HEK293 (cell line): ENCODE results near the gene ERN2.

ENCODE experiments used
- HOXC10 ChIP-seq: sonication (generic); formaldehyde crosslinking; IDR thresholded peaks from 2 replicates; pipeline ENCODE4 v1.8.1; 2023; ENCODE audit warnings: mild to moderate bottlenecking, missing genetic modification reagents
- KLF16 ChIP-seq: fragments of 450-650 bp; formaldehyde crosslinking; IDR thresholded peaks from 2 replicates; pipeline ENCODE4 v1.5.1; 2017; ENCODE audit warnings: missing biosample characterization, missing genetic modification characterization
- KLF8 ChIP-seq: fragments of 450-650 bp; formaldehyde crosslinking; IDR thresholded peaks from 2 replicates; pipeline ENCODE4 v1.5.1; 2016; ENCODE audit warnings: missing biosample characterization, missing genetic modification characterization
- PRDM1 ChIP-seq: fragments of 450-650 bp; formaldehyde crosslinking; IDR thresholded peaks from 2 replicates; pipeline ENCODE4; 2016; ENCODE audit warnings: missing biosample characterization, missing genetic modification characterization
- REST ChIP-seq: fragments of 450-650 bp; formaldehyde crosslinking; IDR thresholded peaks from 2 replicates; pipeline ENCODE4 v1.5.1; 2016; ENCODE audit warnings: missing biosample characterization, missing genetic modification characterization
- SETDB1 ChIP-seq: IDR thresholded peaks from one replicate; pipeline ENCODE4 v1.6.1; 2017; ENCODE audit warnings: mild to moderate bottlenecking, low read length, moderate library complexity, mixed read lengths; ENCODE audit not compliant: insufficient read length
- TCF7L2 ChIP-seq: IDR thresholded peaks from 2 replicates; pipeline ENCODE4 v1.6.1; 2011; ENCODE audit warnings: low read depth, mild to moderate bottlenecking, inconsistent platforms, low read length, moderate library complexity, borderline replicate concordance
- ZBTB44 ChIP-seq: fragments of 450-650 bp; IDR thresholded peaks from 2 replicates; pipeline ENCODE4 v1.5.1; 2018; ENCODE audit warnings: missing biosample characterization, mild to moderate bottlenecking, missing genetic modification characterization
- ZNF121 ChIP-seq: fragments of 450-650 bp; formaldehyde crosslinking; IDR thresholded peaks from 2 replicates; pipeline ENCODE4 v1.5.1; 2016; ENCODE audit warnings: missing biosample characterization, missing genetic modification characterization
- ZNF132 ChIP-seq: fragments of 450-650 bp; formaldehyde crosslinking; IDR thresholded peaks from 2 replicates; pipeline ENCODE4 v1.5.1; 2017; ENCODE audit warnings: missing biosample characterization, missing genetic modification characterization, borderline replicate concordance
- ZNF155 ChIP-seq: fragments of 450-650 bp; formaldehyde crosslinking; IDR thresholded peaks from 2 replicates; pipeline ENCODE4 v1.5.1; 2016; ENCODE audit warnings: missing biosample characterization, missing genetic modification characterization
- ZNF350 ChIP-seq: fragments of 450-650 bp; formaldehyde crosslinking; IDR thresholded peaks from 2 replicates; pipeline ENCODE4 v1.5.0; 2017; ENCODE audit warnings: missing biosample characterization, mild to moderate bottlenecking, missing genetic modification characterization
- ZNF488 ChIP-seq: fragments of 450-650 bp; formaldehyde crosslinking; IDR thresholded peaks from 2 replicates; pipeline ENCODE4 v1.5.1; 2016; ENCODE audit warnings: missing biosample characterization, missing genetic modification characterization
- ZNF660 ChIP-seq: fragments of 450-650 bp; IDR thresholded peaks from 2 replicates; pipeline ENCODE4 v1.5.1; 2018; ENCODE audit warnings: missing biosample characterization, mild to moderate bottlenecking, missing genetic modification characterization
- TF ChIP-seq, protein P1 (sequence below): fragments of 450-650 bp; formaldehyde crosslinking; conservative IDR thresholded peaks from 2 replicates; pipeline ENCODE4 v1.5.1; 2016; ENCODE audit warnings: low read depth, missing biosample characterization, missing genetic modification characterization
- TF ChIP-seq, protein P2 (sequence below): fragments of 450-650 bp; formaldehyde crosslinking; IDR thresholded peaks from 2 replicates; pipeline ENCODE4 v1.5.1; 2016; ENCODE audit warnings: missing biosample characterization, missing genetic modification characterization
- TF ChIP-seq, protein P3 (sequence below): fragments of 450-650 bp; formaldehyde crosslinking; IDR thresholded peaks from 2 replicates; pipeline ENCODE4 v1.5.1; 2016; ENCODE audit warnings: missing biosample characterization, missing genetic modification characterization
- TF ChIP-seq, protein P4 (sequence below): fragments of 450-650 bp; formaldehyde crosslinking; IDR thresholded peaks from 2 replicates; pipeline ENCODE4 v1.5.1; 2016; ENCODE audit warnings: missing biosample characterization, missing genetic modification characterization
- TF ChIP-seq, protein P5 (sequence below): fragments of 450-650 bp; formaldehyde crosslinking; IDR thresholded peaks from 2 replicates; pipeline ENCODE4 v1.5.1; 2016; ENCODE audit warnings: missing biosample characterization, missing genetic modification characterization

The ERN2 gene

DNA sequence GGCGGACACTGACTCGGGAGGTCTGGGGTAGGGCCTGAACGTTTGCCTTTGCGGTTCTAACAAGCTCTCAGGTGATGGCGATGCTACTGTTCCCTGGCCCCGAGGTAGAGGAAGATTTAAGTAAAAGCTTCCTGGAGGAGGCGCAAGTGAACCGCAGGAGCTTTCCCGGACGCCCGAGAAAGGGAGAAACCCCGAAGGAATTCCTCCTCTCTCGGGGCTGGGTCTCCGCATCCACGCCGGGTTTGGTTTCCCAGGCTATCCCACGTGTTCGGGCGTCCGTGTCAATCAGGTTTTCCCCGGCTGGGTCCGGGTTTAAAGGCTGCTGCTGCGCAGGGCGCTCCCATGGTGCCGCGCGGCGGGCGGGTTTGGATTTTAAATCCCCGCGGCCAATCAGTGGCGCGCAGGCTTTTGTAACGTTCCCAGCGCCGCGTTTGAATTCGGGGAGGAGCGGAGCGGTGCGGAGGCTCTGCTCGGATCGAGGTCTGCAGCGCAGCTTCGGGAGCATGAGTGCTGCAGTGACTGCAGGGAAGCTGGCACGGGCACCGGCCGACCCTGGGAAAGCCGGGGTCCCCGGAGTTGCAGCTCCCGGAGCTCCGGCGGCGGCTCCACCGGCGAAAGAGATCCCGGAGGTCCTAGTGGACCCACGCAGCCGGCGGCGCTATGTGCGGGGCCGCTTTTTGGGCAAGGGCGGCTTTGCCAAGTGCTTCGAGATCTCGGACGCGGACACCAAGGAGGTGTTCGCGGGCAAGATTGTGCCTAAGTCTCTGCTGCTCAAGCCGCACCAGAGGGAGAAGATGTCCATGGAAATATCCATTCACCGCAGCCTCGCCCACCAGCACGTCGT lies 34.4 kb downstream of the ERN2 start, which contains the start of gene PLK1 (continued):
- TF ChIP-seq, protein P1, sequence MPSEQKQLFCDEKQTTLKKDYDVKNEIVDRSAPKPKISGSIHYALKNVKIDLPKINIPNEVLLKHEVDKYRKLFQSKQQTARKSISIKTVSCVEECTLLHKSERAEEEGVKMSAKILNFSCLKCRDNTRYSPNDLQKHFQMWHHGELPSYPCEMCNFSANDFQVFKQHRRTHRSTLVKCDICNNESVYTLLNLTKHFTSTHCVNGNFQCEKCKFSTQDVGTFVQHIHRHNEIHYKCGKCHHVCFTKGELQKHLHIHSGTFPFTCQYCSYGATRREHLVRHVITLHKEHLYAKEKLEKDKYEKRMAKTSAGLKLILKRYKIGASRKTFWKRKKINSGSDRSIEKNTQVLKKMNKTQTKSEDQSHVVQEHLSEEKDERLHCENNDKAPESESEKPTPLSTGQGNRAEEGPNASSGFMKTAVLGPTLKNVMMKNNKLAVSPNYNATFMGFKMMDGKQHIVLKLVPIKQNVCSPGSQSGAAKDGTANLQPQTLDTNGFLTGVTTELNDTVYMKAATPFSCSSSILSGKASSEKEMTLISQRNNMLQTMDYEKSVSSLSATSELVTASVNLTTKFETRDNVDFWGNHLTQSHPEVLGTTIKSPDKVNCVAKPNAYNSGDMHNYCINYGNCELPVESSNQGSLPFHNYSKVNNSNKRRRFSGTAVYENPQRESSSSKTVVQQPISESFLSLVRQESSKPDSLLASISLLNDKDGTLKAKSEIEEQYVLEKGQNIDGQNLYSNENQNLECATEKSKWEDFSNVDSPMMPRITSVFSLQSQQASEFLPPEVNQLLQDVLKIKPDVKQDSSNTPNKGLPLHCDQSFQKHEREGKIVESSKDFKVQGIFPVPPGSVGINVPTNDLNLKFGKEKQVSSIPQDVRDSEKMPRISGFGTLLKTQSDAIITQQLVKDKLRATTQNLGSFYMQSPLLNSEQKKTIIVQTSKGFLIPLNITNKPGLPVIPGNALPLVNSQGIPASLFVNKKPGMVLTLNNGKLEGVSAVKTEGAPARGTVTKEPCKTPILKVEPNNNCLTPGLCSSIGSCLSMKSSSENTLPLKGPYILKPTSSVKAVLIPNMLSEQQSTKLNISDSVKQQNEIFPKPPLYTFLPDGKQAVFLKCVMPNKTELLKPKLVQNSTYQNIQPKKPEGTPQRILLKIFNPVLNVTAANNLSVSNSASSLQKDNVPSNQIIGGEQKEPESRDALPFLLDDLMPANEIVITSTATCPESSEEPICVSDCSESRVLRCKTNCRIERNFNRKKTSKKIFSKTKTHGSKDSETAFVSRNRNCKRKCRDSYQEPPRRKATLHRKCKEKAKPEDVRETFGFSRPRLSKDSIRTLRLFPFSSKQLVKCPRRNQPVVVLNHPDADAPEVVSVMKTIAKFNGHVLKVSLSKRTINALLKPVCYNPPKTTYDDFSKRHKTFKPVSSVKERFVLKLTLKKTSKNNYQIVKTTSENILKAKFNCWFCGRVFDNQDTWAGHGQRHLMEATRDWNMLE (tag by site-specific recombination) = 0 out of 2 replicates have a peak, but pooled peaks have one; percentile 19
- TF ChIP-seq ZNF660 (tag by site-specific recombination) (peak; percentile 68), ZNF155 (tag by site-specific recombination) (no peak), ZBTB44 (tag by site-specific recombination) (peak; percentile 60; the same call in 1 of the 2 replicates), ZNF488 (tag by site-specific recombination) (no peak), ZNF132 (no peak), PRDM1 (tag by site-specific recombination) (peak; percentile 84), ZNF121 (tag by site-specific recombination) (no peak), REST (tag by site-specific recombination) (no peak), KLF16 (tag by site-specific recombination) (0 out of 2 replicates have a peak, but pooled peaks have one; percentile 36), SETDB1 (no peak), HOXC10 (CRISPR knock-in tag) (no peak), KLF8 (tag by site-specific recombination) (peak; percentile 70), TCF7L2 (no peak), ZNF350 (no peak)
- TF ChIP-seq, protein P2, sequence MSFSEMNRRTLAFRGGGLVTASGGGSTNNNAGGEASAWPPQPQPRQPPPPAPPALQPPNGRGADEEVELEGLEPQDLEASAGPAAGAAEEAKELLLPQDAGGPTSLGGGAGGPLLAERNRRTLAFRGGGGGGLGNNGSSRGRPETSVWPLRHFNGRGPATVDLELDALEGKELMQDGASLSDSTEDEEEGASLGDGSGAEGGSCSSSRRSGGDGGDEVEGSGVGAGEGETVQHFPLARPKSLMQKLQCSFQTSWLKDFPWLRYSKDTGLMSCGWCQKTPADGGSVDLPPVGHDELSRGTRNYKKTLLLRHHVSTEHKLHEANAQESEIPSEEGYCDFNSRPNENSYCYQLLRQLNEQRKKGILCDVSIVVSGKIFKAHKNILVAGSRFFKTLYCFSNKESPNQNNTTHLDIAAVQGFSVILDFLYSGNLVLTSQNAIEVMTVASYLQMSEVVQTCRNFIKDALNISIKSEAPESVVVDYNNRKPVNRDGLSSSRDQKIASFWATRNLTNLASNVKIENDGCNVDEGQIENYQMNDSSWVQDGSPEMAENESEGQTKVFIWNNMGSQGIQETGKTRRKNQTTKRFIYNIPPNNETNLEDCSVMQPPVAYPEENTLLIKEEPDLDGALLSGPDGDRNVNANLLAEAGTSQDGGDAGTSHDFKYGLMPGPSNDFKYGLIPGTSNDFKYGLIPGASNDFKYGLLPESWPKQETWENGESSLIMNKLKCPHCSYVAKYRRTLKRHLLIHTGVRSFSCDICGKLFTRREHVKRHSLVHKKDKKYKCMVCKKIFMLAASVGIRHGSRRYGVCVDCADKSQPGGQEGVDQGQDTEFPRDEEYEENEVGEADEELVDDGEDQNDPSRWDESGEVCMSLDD (tag by site-specific recombination) = no peak
- TF ChIP-seq, protein P3, sequence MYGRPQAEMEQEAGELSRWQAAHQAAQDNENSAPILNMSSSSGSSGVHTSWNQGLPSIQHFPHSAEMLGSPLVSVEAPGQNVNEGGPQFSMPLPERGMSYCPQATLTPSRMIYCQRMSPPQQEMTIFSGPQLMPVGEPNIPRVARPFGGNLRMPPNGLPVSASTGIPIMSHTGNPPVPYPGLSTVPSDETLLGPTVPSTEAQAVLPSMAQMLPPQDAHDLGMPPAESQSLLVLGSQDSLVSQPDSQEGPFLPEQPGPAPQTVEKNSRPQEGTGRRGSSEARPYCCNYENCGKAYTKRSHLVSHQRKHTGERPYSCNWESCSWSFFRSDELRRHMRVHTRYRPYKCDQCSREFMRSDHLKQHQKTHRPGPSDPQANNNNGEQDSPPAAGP (tag by site-specific recombination) = no peak; the same call in none of the 2 replicates
- TF ChIP-seq, protein P4, sequence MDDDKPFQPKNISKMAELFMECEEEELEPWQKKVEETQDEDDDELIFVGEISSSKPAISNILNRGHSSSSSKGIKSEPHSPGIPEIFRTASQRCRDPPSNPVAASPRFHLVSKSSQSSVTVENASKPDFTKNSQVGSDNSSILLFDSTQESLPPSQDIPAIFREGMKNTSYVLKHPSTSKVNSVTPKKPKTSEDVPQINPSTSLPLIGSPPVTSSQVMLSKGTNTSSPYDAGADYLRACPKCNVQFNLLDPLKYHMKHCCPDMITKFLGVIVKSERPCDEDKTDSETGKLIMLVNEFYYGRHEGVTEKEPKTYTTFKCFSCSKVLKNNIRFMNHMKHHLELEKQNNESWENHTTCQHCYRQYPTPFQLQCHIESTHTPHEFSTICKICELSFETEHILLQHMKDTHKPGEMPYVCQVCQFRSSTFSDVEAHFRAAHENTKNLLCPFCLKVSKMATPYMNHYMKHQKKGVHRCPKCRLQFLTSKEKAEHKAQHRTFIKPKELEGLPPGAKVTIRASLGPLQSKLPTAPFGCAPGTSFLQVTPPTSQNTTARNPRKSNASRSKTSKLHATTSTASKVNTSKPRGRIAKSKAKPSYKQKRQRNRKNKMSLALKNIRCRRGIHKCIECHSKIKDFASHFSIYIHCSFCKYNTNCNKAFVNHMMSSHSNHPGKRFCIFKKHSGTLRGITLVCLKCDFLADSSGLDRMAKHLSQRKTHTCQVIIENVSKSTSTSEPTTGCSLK (tag by site-specific recombination) = no peak
- TF ChIP-seq, protein P5, sequence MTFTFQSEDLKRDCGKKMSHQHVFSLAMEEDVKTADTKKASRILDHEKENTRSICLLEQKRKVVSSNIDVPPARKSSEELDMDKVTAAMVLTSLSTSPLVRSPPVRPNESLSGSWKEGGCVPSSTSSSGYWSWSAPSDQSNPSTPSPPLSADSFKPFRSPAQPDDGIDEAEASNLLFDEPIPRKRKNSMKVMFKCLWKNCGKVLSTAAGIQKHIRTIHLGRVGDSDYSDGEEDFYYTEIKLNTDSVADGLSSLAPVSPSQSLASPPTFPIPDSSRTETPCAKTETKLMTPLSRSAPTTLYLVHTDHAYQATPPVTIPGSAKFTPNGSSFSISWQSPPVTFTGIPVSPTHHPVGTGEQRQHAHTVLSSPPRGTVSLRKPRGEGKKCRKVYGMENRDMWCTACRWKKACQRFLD (tag by site-specific recombination) = no peak; the same call in 1 of the 2 replicates
